ENCODE results near the gene ANXA3. TPM values are rescaled to one million over a fixed set of nuclear protein-coding genes. Genes with fewer than 3 reads are reported as not detected.
"Not testable (repeated sequence)": the region's sequence is repeated elsewhere in the genome, so short reads cannot be mapped to it uniquely, and the experiment has no call there.

The ANXA3 gene
- total RNA-seq, 2 experiments from 2014 or later, result 0.49 to 1.0 TPM

GRCh38 chr4:78545275-78546246 lies 6.0 kb upstream of the ANXA3 start:
- H3K9me3 Mint-ChIP-seq (ENCODE audit: low read depth), result no peaks in the 10 kb centered on the region
- ATAC-seq, result no peak
- H3K36me3 Mint-ChIP-seq (ENCODE audit: low read depth), result no peaks in the 10 kb centered on the region
- peaks cover 14% of the 10 kb centered on the region for H3K4me1 Mint-ChIP-seq
- no peak overlapping the region for H3K27ac Mint-ChIP-seq
- no peak overlapping the region for H3K4me3 Mint-ChIP-seq
- CTCF ChIA-PET, result no interaction called here
- intact Hi-C loops (cut with DNase I, micrococcal nuclease), result no loop called here
- H3K27me3 Mint-ChIP-seq, result peaks cover 21% of the 10 kb centered on the region
- DNase-seq, result no peak
- POLR2A ChIA-PET, result no interaction called here

GRCh38 chr4:78547899-78548298 lies 3.7 kb upstream of the ANXA3 start:
- H3K9me3 Mint-ChIP-seq (ENCODE audit: low read depth); H3K27ac Mint-ChIP-seq; CTCF ChIA-PET; DNase-seq; H3K36me3 Mint-ChIP-seq (ENCODE audit: low read depth); POLR2A ChIA-PET; ATAC-seq; H3K4me3 Mint-ChIP-seq; intact Hi-C loops (cut with DNase I, micrococcal nuclease): not testable (repeated sequence)
- H3K27me3 Mint-ChIP-seq, result peaks cover 27% of the 10 kb centered on the region
- peaks cover 20% of the 10 kb centered on the region for H3K4me1 Mint-ChIP-seq

GRCh38 chr4:78548889-78549288 lies 2.7 kb upstream of the ANXA3 start:
- H3K27ac Mint-ChIP-seq; CTCF ChIA-PET; H3K36me3 Mint-ChIP-seq (ENCODE audit: low read depth); H3K9me3 Mint-ChIP-seq (ENCODE audit: low read depth); POLR2A ChIA-PET; intact Hi-C loops (cut with DNase I, micrococcal nuclease); H3K4me3 Mint-ChIP-seq; ATAC-seq; DNase-seq: not testable (repeated sequence)
- Mint-ChIP-seq H3K27me3 (peaks cover 33% of the 10 kb centered on the region), H3K4me1 (peaks cover 11% of the 10 kb centered on the region)

- intact Hi-C loops (cut with DNase I, micrococcal nuclease), result loop anchor here in 1 of 2 experiments (5.0 kb wide), 1 partner anchor 105 kb away; no protein-coding TSS in a partner anchor
- Mint-ChIP-seq H3K4me1 (peaks cover 10% of the 10 kb centered on the region), H3K27ac (no peak overlapping the region), H3K4me3 (no peak overlapping the region), H3K27me3 (peaks cover 34% of the 10 kb centered on the region), H3K9me3 (ENCODE audit: low read depth) (no peaks in the 10 kb centered on the region), H3K36me3 (ENCODE audit: low read depth) (no peaks in the 10 kb centered on the region)
- ChIA-PET CTCF (interaction anchor here (0.5 to 0.7 kb wide), 2 partner anchors 500 to 1174 kb away, joined by 3 read pairs; no protein-coding TSS in a partner anchor), POLR2A (no interaction called here)
- DNase-seq (no peak), ATAC-seq (peak; percentile 39)
These were observed 946 bp downstream of the ANXA3 start for GRCh38 chr4:78552389-78553042.

GRCh38 chr4:78553043-78553396 lies 1.4 kb downstream of the ANXA3 start:
- Mint-ChIP-seq H3K9me3 (ENCODE audit: low read depth) (no peaks in the 10 kb centered on the region), H3K27me3 (peaks cover 34% of the 10 kb centered on the region), H3K27ac (no peak overlapping the region), H3K4me3 (no peak overlapping the region), H3K36me3 (ENCODE audit: low read depth) (no peaks in the 10 kb centered on the region), H3K4me1 (peaks cover 10% of the 10 kb centered on the region)
- ChIA-PET CTCF (no interaction called here), POLR2A (no interaction called here)
- no peak for ATAC-seq
- intact Hi-C loops (cut with DNase I, micrococcal nuclease), result loop anchor here in 1 of 2 experiments (5.0 kb wide), 1 partner anchor 104 kb away; no protein-coding TSS in a partner anchor
- no peak for DNase-seq

GRCh38 chr4:78553529-78554060 lies 2.0 kb downstream of the ANXA3 start:
- ATAC-seq, result no peak
- CTCF ChIA-PET, result no interaction called here

GRCh38 chr4:78556665-78557064 lies 5.1 kb downstream of the ANXA3 start:
- Mint-ChIP-seq H3K27me3 (peaks cover 21% of the 10 kb centered on the region), H3K36me3 (ENCODE audit: low read depth) (no peaks in the 10 kb centered on the region), H3K27ac (no peak overlapping the region), H3K9me3 (ENCODE audit: low read depth) (no peaks in the 10 kb centered on the region), H3K4me1 (peaks cover 5% of the 10 kb centered on the region), H3K4me3 (no peak overlapping the region)
- ATAC-seq (no peak), DNase-seq (no peak)
- ChIA-PET CTCF (no interaction called here), POLR2A (no interaction called here)
- intact Hi-C loops (cut with DNase I, micrococcal nuclease), result no loop called here

More at GRCh38 chr4:78553529-78554060, 2.0 kb downstream of the ANXA3 start:
- H3K27me3 Mint-ChIP-seq, result peaks cover 35% of the 10 kb centered on the region
- DNase-seq, result no peak
- intact Hi-C loops (cut with DNase I, micrococcal nuclease), result loop anchor here in 1 of 2 experiments (5.0 kb wide), 1 partner anchor 104 kb away; no protein-coding TSS in a partner anchor
- POLR2A ChIA-PET, result no interaction called here
- H3K36me3 Mint-ChIP-seq (ENCODE audit: low read depth), result no peaks in the 10 kb centered on the region
- H3K9me3 Mint-ChIP-seq (ENCODE audit: low read depth), result no peaks in the 10 kb centered on the region
- H3K27ac Mint-ChIP-seq, result no peak overlapping the region
- peaks cover 10% of the 10 kb centered on the region for H3K4me1 Mint-ChIP-seq
- H3K4me3 Mint-ChIP-seq, result no peak overlapping the region

GRCh38 chr4:78557841-78558240 lies 6.3 kb downstream of the ANXA3 start:
- ChIA-PET POLR2A (no interaction called here), CTCF (no interaction called here)
- ATAC-seq (no peak), DNase-seq (no peak)
- H3K36me3 Mint-ChIP-seq (ENCODE audit: low read depth), result no peaks in the 10 kb centered on the region
- H3K27me3 Mint-ChIP-seq, result peaks cover 19% of the 10 kb centered on the region
- H3K4me3 Mint-ChIP-seq, result no peak overlapping the region
- no peak overlapping the region for H3K27ac Mint-ChIP-seq
- intact Hi-C loops (cut with DNase I, micrococcal nuclease), result no loop called here
- H3K9me3 Mint-ChIP-seq (ENCODE audit: low read depth), result no peaks in the 10 kb centered on the region
- no peaks in the 10 kb centered on the region for H3K4me1 Mint-ChIP-seq

GRCh38 chr4:78558410-78558809 lies 6.8 kb downstream of the ANXA3 start:
- DNase-seq (no peak), ATAC-seq (no peak)
- no peaks in the 10 kb centered on the region for H3K36me3 Mint-ChIP-seq (ENCODE audit: low read depth)
- no peaks in the 10 kb centered on the region for H3K9me3 Mint-ChIP-seq (ENCODE audit: low read depth)
- ChIA-PET CTCF (interaction anchor here (1.0 kb wide), 1 partner anchor 11 kb away, joined by 3 read pairs; no protein-coding TSS in a partner anchor), POLR2A (no interaction called here)
- no peak overlapping the region for H3K27ac Mint-ChIP-seq
- H3K27me3 Mint-ChIP-seq, result peaks cover 17% of the 10 kb centered on the region
- H3K4me3 Mint-ChIP-seq, result no peak overlapping the region
- no peaks in the 10 kb centered on the region for H3K4me1 Mint-ChIP-seq
- intact Hi-C loops (cut with DNase I, micrococcal nuclease), result no loop called here

- intact Hi-C loops (cut with DNase I, micrococcal nuclease), result no loop called here
- Mint-ChIP-seq H3K4me3 (no peak overlapping the region), H3K9me3 (ENCODE audit: low read depth) (no peaks in the 10 kb centered on the region), H3K27me3 (peaks cover 8% of the 10 kb centered on the region), H3K27ac (no peak overlapping the region), H3K4me1 (no peaks in the 10 kb centered on the region), H3K36me3 (ENCODE audit: low read depth) (no peaks in the 10 kb centered on the region)
- ATAC-seq (no peak), DNase-seq (no peak)
- POLR2A ChIA-PET, result no interaction called here
- CTCF ChIA-PET, result no interaction called here
These were observed 8.9 kb downstream of the ANXA3 start for GRCh38 chr4:78560296-78560963.

- Mint-ChIP-seq H3K9me3 (ENCODE audit: low read depth) (no peaks in the 10 kb centered on the region), H3K27me3 (peaks cover 8% of the 10 kb centered on the region), H3K27ac (no peak overlapping the region), H3K4me3 (no peak overlapping the region), H3K4me1 (no peaks in the 10 kb centered on the region), H3K36me3 (ENCODE audit: low read depth) (no peaks in the 10 kb centered on the region)
- ChIA-PET POLR2A (no interaction called here), CTCF (interaction anchor here (0.6 to 1.2 kb wide), 3 partner anchors 22 to 582 kb away, joined by 3 to 4 read pairs (median 3); no protein-coding TSS in a partner anchor)
- intact Hi-C loops (cut with DNase I, micrococcal nuclease), result no loop called here
- no peak for DNase-seq
- no peak for ATAC-seq
These were observed 10.1 kb downstream of the ANXA3 start for GRCh38 chr4:78561677-78562076.

Data from activated CD4-positive, alpha-beta T cell treated with anti-CD3 and anti-CD28 coated beads for 36 hours (primary cell).